Adrenal gland (tissue), 5 donors: ENCODE data around the gene KRT39.

ENCODE experiments used
- POLR2A ChIP-seq, 2 donors: fragments of 450-650 bp; IDR thresholded peaks; one replicate each; pipeline ENCODE4 v1.6.1; 2017; ENCODE audit warnings: antibody characterized with exemption in 2 of 2, mild to moderate bottlenecking in 2 of 2, moderate library complexity in 1 of 2
- TF ChIP-seq, protein P1 (sequence below), 6 experiments: fragments of 450-650 bp in 4 of 6; fragments of 200-600 bp in 2 of 6; sonication (generic) in 1 of 6; IDR thresholded peaks; 1 replicate in 5 of 6; 2 replicates in 1 of 6; pipeline versions ENCODE4 v1.5.1 to v1.8.0; 2016 to 2021; ENCODE audit warnings: antibody characterized with exemption in 6 of 6, mild to moderate bottlenecking in 2 of 6, moderate library complexity in 1 of 6
- donor health status: DM: no; HTN: no; CAD: no.

DNA sequence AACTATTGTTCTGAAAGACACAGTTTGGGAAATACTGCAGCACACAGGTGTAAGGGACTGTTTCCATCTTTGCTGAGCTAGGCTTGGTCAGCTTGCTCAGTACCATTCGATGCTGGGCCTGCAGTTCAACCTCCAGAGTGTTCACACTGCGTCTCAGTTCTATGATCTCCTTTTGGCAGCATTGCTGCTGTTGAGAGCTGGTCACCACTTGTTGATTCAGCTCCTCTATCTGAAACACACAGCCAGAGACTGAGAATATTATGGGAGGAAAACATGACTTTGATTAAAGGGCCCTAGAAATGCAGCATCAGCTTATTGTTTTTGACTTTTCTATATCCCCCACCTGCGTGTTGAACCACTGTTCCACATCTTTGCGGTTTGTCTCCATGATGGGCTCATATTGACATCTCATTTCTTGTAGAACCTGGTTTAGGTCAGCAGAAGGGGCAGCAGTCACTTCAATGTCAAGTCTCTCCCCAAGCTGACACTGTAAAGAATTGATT is 4.6 kb downstream of the KRT39 start:
- TF ChIP-seq, protein P1, sequence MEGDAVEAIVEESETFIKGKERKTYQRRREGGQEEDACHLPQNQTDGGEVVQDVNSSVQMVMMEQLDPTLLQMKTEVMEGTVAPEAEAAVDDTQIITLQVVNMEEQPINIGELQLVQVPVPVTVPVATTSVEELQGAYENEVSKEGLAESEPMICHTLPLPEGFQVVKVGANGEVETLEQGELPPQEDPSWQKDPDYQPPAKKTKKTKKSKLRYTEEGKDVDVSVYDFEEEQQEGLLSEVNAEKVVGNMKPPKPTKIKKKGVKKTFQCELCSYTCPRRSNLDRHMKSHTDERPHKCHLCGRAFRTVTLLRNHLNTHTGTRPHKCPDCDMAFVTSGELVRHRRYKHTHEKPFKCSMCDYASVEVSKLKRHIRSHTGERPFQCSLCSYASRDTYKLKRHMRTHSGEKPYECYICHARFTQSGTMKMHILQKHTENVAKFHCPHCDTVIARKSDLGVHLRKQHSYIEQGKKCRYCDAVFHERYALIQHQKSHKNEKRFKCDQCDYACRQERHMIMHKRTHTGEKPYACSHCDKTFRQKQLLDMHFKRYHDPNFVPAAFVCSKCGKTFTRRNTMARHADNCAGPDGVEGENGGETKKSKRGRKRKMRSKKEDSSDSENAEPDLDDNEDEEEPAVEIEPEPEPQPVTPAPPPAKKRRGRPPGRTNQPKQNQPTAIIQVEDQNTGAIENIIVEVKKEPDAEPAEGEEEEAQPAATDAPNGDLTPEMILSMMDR (IDR thresholded peaks at IDR 0.05), result no peak
- no peak for TF ChIP-seq POLR2A (IDR thresholded peaks at IDR 0.05)
